H1 (cell line): Measurements from ENCODE around the gene PTH1R. TPM values are rescaled to one million over a fixed set of nuclear protein-coding genes. Genes with fewer than 3 reads are reported as not detected.
"Not testable (repeated sequence)": the region's sequence is repeated elsewhere in the genome, so short reads cannot be mapped to it uniquely, and the experiment has no call there.

ENCODE experiments used
- CTCF ChIA-PET: fragments of 300-600 bp; sonication (Branson Sonifier 250); formaldehyde crosslinking; loops from one replicate; lab custom pipeline; 2021; ENCODE audit not compliant: partially characterized antibody; lab: Charles Lee
- POLR2A ChIA-PET: fragments of 300-600 bp; sonication (Branson Sonifier 250); formaldehyde crosslinking; loops from one replicate; lab custom pipeline; 2021; ENCODE audit warnings: inconsistent platforms; ENCODE audit not compliant: partially characterized antibody; lab: Charles Lee
- DNase-seq, 2 experiments: peaks; one replicate each; pipeline versions ENCODE4 v3.0.0 to v3.0.0-alpha.2; 2010 to 2022; ENCODE audit warnings: low spot score in 2 of 2, low read depth in 1 of 2, mixed read lengths in 1 of 2
- FAIRE-seq: peaks from 2 replicates; lab custom pipeline; 2011; peaks lifted over from hg19 to GRCh38; lab: Jason Lieb, UNC
- H2AFZ ChIP-seq: 2 replicates; pipeline ENCODE4 v1.8.1; 2012; ENCODE audit warnings: low read length, inconsistent platforms
- H2AK5ac ChIP-seq: 2 replicates; pipeline ENCODE4 v1.6.1; 2013; ENCODE audit warnings: low read depth, low read length
- H2BK120ac ChIP-seq: replicated peaks from 2 replicates; pipeline ENCODE3; 2013; ENCODE audit warnings: low read depth, low read length, inconsistent platforms
- H2BK12ac ChIP-seq: 2 replicates; pipeline ENCODE4 v1.6.1; 2013; ENCODE audit warnings: low read depth, low read length
- H2BK15ac ChIP-seq: 2 replicates; pipeline ENCODE4 v1.6.1; 2013; ENCODE audit warnings: low read length
- H2BK20ac ChIP-seq: 2 replicates; pipeline ENCODE4 v1.6.1; 2013; ENCODE audit warnings: low read length
- H2BK5ac ChIP-seq: 2 replicates; pipeline ENCODE4 v1.6.1; 2013; ENCODE audit warnings: low read depth, low read length
- H3K14ac ChIP-seq: 2 replicates; pipeline ENCODE4 v1.6.1; 2013; ENCODE audit warnings: inconsistent platforms; ENCODE audit not compliant: insufficient read length
- H3K18ac ChIP-seq: 2 replicates; pipeline ENCODE4 v1.6.1; 2013; ENCODE audit warnings: low read length; ENCODE audit errors: extremely low read depth
- H3K23ac ChIP-seq: 2 replicates; pipeline ENCODE4 v1.6.1; 2013; ENCODE audit warnings: inconsistent platforms; ENCODE audit not compliant: insufficient read length
- H3K23me2 ChIP-seq: 2 replicates; pipeline ENCODE4 v1.6.1; 2013; ENCODE audit warnings: low read depth, low read length
- H3K27ac ChIP-seq: 2 replicates; pipeline ENCODE4 v1.6.1; 2011; ENCODE audit warnings: low read depth, low read length, inconsistent platforms
- H3K27me3 ChIP-seq, 4 experiments: replicated peaks in 1 of 4; 1 replicate in 1 of 4; 2 replicates in 3 of 4; pipeline versions ENCODE4 v1.6.1 to v1.8.1; 2011 to 2013; ENCODE audit warnings: low read length in 3 of 4, mild to moderate bottlenecking in 3 of 4, inconsistent platforms in 2 of 4, mixed read lengths in 2 of 4, moderate library complexity in 1 of 4; ENCODE audit not compliant: control insufficient read depth in 3 of 4, insufficient read depth in 3 of 4; ENCODE audit errors: extremely low read depth in 1 of 4
- H3K36me3 ChIP-seq, 4 experiments: 2 replicates each; pipeline versions ENCODE4 v1.6.1 to v1.8.1; 2011 to 2013; ENCODE audit warnings: mild to moderate bottlenecking in 4 of 4, low read length in 3 of 4, moderate library complexity in 2 of 4, control low read depth in 1 of 4, inconsistent platforms in 1 of 4; ENCODE audit not compliant: insufficient read depth in 4 of 4, control insufficient read depth in 2 of 4
- H3K4ac ChIP-seq: replicated peaks from 2 replicates; pipeline ENCODE3; 2013; ENCODE audit warnings: low read length, low read depth, mixed read lengths, inconsistent platforms; ENCODE audit not compliant: insufficient read length
- H3K4me1 ChIP-seq, 4 experiments: replicated peaks in 1 of 4; 1 replicate in 1 of 4; 2 replicates in 3 of 4; pipeline versions ENCODE4 v1.6.1 to v1.8.1; 2011 to 2013; ENCODE audit warnings: low read length in 3 of 4, inconsistent platforms in 2 of 4, mixed read lengths in 1 of 4; ENCODE audit not compliant: insufficient read depth in 4 of 4, control insufficient read depth in 3 of 4
- H3K4me2 ChIP-seq, 2 experiments: 2 replicates each; pipeline versions ENCODE4 v1.6.1 to v1.8.1; 2011 to 2013; ENCODE audit warnings: low read depth in 2 of 2, low read length in 2 of 2, control low read depth in 1 of 2, inconsistent platforms in 1 of 2, mild to moderate bottlenecking in 1 of 2; ENCODE audit not compliant: insufficient read depth in 1 of 2
- H3K4me3 ChIP-seq, 4 experiments: fragments of 200-600, 300-600 bp in 1 of 4; sonication (generic), shearing (Covaris generic), sonication (Bioruptor Twin) in 1 of 4; 2 replicates each; pipeline versions ENCODE4 v1.5.1 to v1.8.1; 2011 to 2016; ENCODE audit warnings: low read length in 4 of 4, low read depth in 3 of 4, control low read depth in 2 of 4, inconsistent platforms in 2 of 4, mild to moderate bottlenecking in 2 of 4, mixed read lengths in 1 of 4, moderate library complexity in 1 of 4; ENCODE audit not compliant: insufficient read depth in 2 of 4; ENCODE audit errors: extremely low read depth in 1 of 4
- H3K56ac ChIP-seq: replicated peaks from 2 replicates; pipeline ENCODE3; 2013; ENCODE audit warnings: low read depth, mild to moderate bottlenecking, mixed read lengths, low read length, inconsistent platforms; ENCODE audit not compliant: insufficient read length
- H3K79me1 ChIP-seq: 2 replicates; pipeline ENCODE4 v1.6.1; 2013; ENCODE audit warnings: low read depth, low read length, control low read depth
- H3K79me2 ChIP-seq, 2 experiments: 2 replicates each; pipeline versions ENCODE4 v1.6.1 to v1.8.1; 2012 to 2013; ENCODE audit warnings: low read length in 2 of 2, mild to moderate bottlenecking in 2 of 2, inconsistent platforms in 1 of 2; ENCODE audit not compliant: insufficient read depth in 2 of 2, control insufficient read depth in 1 of 2
- H3K9ac ChIP-seq, 4 experiments: replicated peaks in 1 of 4; 1 replicate in 1 of 4; 2 replicates in 3 of 4; pipeline versions ENCODE4 v1.6.1 to v1.8.1; 2011 to 2013; ENCODE audit warnings: low read depth in 3 of 4, low read length in 3 of 4, control low read depth in 2 of 4, mild to moderate bottlenecking in 2 of 4, moderate library complexity in 2 of 4, inconsistent platforms in 1 of 4; ENCODE audit errors: extremely low read depth in 1 of 4
- H3K9me3 ChIP-seq, 2 experiments: 2 replicates each; pipeline versions ENCODE4 v1.6.1 to v1.8.1; 2012 to 2013; ENCODE audit warnings: mild to moderate bottlenecking in 2 of 2, moderate library complexity in 2 of 2, control low read depth in 1 of 2, inconsistent platforms in 1 of 2, low read depth in 1 of 2, low read length in 1 of 2, mixed read lengths in 1 of 2; ENCODE audit not compliant: insufficient read depth in 2 of 2
- H4K20me1 ChIP-seq, 2 experiments: replicated peaks in 1 of 2; 2 replicates each; pipeline versions ENCODE3 to v1.8.1; 2011 to 2013; ENCODE audit warnings: inconsistent platforms in 2 of 2, low read length in 2 of 2, mild to moderate bottlenecking in 1 of 2; ENCODE audit not compliant: insufficient read depth in 2 of 2, control insufficient read depth in 1 of 2
- H4K5ac ChIP-seq: 2 replicates; pipeline ENCODE4 v1.6.1; 2013; ENCODE audit warnings: low read length, low read depth, mixed read lengths, inconsistent platforms; ENCODE audit not compliant: insufficient read length
- H4K8ac ChIP-seq: 2 replicates; pipeline ENCODE4 v1.8.0; 2013; ENCODE audit warnings: mild to moderate bottlenecking, moderate library complexity, low read length, inconsistent platforms; ENCODE audit not compliant: insufficient read depth; ENCODE audit errors: extremely low read depth
- H4K91ac ChIP-seq: replicated peaks from 2 replicates; pipeline ENCODE3; 2013; ENCODE audit warnings: low read length, mixed read lengths, inconsistent platforms; ENCODE audit not compliant: insufficient read length
- WGBS, 2 experiments: shearing (Covaris generic) in 1 of 2; methylation state at CpG; one replicate each; pipeline versions ENCODE4 v1.1.6 to v1.1.7; 2013 to 2015; ENCODE audit warnings: low lambda C conversion rate in 2 of 2, mixed read lengths in 2 of 2, inconsistent platforms in 1 of 2, low coverage in 1 of 2, missing lambda C conversion rate in 1 of 2; ENCODE audit not compliant: insufficient replicate concordance in 2 of 2, insufficient coverage in 1 of 2, insufficient read length in 1 of 2; ENCODE audit errors: extremely low coverage in 1 of 2, missing lambda C conversion rate in 1 of 2; 5-methylcytosine and 5-hydroxymethylcytosine counted together
- polyA plus RNA-seq, 7 experiments: library from polyadenylated mRNA; depleted of rRNA in 3 of 7; stranded (reverse) in 5 of 7; unstranded in 2 of 7; fragments of >200 nt in 5 of 7; fragments of 200-250 nt in 2 of 7; gene quantifications; 1 replicate in 5 of 7; 2 replicates in 1 of 7; 4 replicates in 1 of 7; pipeline versions ENCODE4 v1.2.1 to v1.2.3, GENCODE V29; 2011 to 2013; ENCODE audit warnings: missing spikeins in 2 of 7, mixed read lengths in 2 of 7
- total RNA-seq: library from RNA; stranded (reverse); fragmentation: NEBNext Ultra II Directional; extraction: Animal tissue kit (Norgen Biotek cat#: 25700); gene quantifications from 2 replicates; pipeline ENCODE4 v1.2.1, GENCODE V29; 2021

Gene PTH1R
- total and polyA plus RNA-seq, 2 of the 8 experiments (the other 6 are each of a cell fraction or from before 2014, with no cell fraction given), result 0.57 to 1.5 TPM

- H3K56ac ChIP-seq, H3K23me2 ChIP-seq, H3K36me3 ChIP-seq, H3K9me3 ChIP-seq, H3K4me1 ChIP-seq, H2BK5ac ChIP-seq, H3K4me3 ChIP-seq, H3K14ac ChIP-seq, H3K18ac ChIP-seq, H3K23ac ChIP-seq, H4K5ac ChIP-seq, H3K79me1 ChIP-seq, H3K27me3 ChIP-seq, POLR2A ChIA-PET, DNase-seq, H3K4ac ChIP-seq, H2BK20ac ChIP-seq, H2AK5ac ChIP-seq, H3K79me2 ChIP-seq, H4K20me1 ChIP-seq, H2BK12ac ChIP-seq, H4K91ac ChIP-seq, H3K9ac ChIP-seq, H2BK120ac ChIP-seq, FAIRE-seq, H4K8ac ChIP-seq, H2BK15ac ChIP-seq, H3K4me2 ChIP-seq, H3K27ac ChIP-seq, H2AFZ ChIP-seq: not testable (repeated sequence)
- 82% methylated on average over 10 of the region's 10 CpGs; no CpG with 5 or more reads in 1 of the 2 experiments for WGBS, 2 experiments
- CTCF ChIA-PET, result interaction anchor here (0.9 to 4.2 kb wide), 5 partner anchors 13 to 205 kb away, joined by 3 to 22 read pairs (median 4); no protein-coding TSS in a partner anchor
Measured at GRCh38 chr3:46910914-46911313, 33.4 kb downstream of the PTH1R start.
